GM18867 (cell line): ENCODE data around the gene OR1C1.
"Not testable (repeated sequence)": the region's sequence is repeated elsewhere in the genome, so short reads cannot be mapped to it uniquely, and the experiment has no call there.

Source experiments
- ATAC-seq: cut with Tn5 transposase; IDR thresholded peaks from one replicate; pipeline ENCODE4 v1.9.1; 2021; ENCODE audit warnings: mild to moderate bottlenecking, moderate library complexity; ENCODE audit not compliant: unreplicated experiment

OR1C1 gene

GRCh38 chr1:247760456-247760855 lies at the start of gene OR1C1:
TSS of gene OR1C1 (minus strand) at chr1:247760556. CDS start at chr1:247758406, 2,150 bp downstream.
- no peak for ATAC-seq

DNA sequence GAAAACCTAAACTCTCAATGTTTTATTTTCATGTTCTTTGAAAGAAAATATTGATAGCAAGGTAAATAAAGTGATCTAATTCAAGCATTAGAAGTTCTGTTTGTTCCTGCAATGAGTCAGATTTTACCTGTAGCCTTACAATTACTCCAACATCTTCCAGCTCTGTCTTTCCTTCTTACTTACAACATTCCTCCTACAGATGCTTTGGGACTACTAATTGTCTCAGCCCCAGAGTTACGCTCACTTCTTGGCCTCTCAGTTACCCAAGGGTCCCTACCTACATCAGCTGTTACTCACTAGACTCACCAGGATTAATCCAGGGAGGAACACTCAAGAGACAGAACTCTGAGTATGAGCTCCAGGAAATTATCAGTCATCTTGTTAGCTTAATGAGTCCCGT lies 37.2 kb upstream of the OR1C1 start:
- ATAC-seq, result no peak

DNA sequence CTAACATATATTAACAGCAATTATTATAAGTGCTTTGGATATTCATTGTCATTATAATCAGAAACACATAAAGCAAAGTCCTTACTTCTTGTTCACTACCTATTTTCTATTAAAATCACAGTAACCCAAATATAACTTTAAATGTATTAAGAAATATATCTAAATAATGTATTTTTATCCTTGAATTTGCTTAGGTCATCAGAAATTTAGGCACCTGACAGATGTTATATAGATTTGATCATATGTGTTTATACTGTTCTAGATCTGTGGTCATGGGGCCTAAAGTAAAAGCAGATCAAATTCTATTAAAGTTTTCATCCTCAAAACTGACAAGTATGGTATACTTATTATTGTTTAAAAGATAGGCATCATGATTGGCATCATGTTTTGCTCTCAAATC lies 9.2 kb upstream of the OR1C1 start:
- no peak for ATAC-seq

DNA sequence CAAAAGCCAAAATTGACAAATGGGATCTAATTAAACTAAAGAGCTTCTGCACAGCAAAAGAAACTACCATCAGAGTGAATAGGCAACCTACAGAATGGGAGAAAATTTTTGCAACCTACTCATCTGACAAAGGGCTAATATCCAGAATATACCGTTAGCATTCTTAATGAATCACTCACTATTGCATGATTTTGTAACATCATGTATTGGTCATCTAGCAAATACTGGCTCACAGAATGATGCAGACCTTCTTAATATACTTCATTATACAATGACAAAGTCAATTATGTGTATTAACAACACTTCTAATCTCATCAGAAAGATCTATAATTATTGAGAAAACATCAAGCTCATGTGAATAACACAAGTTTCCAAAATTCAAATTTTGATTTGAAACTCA lies 6.0 kb downstream of the OR1C1 start:
- ATAC-seq, result not testable (repeated sequence)

GRCh38 chr1:247749870-247750269 lies 10.5 kb downstream of the OR1C1 start:
- no peak for ATAC-seq

- no peak for ATAC-seq
These were observed 12.3 kb downstream of the OR1C1 start, which contains the start of gene OR14A2 for GRCh38 chr1:247748041-247748440. TSS of gene OR14A2 (minus strand) at chr1:247748141.

DNA sequence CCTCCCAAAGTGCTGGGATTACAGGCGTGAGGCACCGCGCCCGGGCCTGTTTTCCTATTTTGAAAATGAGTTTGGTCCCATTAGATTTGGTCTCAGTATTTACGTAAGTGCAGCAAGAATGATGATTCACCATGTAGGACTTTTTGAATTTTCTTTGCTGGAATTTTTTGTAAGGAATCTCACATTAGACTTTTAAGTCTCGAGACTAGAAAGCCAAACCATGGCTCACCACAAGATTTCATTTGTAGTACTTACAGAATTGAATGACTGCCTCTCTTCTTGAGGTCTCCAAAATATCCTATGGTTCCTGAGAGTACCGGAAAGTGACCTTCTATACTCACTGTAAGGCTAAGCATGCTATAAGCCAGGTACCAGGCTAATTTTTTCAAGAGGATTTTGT lies 12.7 kb downstream of the OR1C1 start:
- ATAC-seq, result no peak

DNA sequence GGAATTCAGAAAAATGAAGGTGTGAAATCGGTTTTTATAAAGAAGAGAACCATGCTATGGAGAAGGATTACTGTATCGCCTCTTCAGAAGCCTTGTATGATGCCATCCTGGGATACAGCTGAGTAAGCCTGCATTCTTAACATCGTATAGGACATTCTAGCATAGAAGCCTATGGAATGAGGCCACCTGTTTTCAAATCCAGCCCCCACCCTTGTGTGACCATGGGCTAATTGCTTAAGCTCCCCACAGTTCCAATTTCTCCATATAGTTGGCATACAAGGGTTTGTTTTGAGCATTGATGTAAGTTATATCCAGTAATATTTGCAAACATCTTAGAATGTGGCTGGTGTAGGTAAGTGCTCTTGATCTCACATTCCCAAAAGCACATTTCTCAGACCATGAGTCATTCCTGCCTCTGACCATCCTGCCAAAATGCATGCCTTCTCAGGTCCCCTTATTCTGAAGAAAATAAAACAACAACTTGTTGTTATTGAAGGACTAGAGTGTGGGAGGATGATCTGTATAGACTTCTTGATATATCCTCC lies 13.9 kb downstream of the OR1C1 start:
- no peak for ATAC-seq

GRCh38 chr1:247742215-247742760 lies 18.1 kb downstream of the OR1C1 start:
- not testable (repeated sequence) for ATAC-seq

- ATAC-seq, result no peak
These were observed 18.6 kb downstream of the OR1C1 start for GRCh38 chr1:247741756-247742155.

- ATAC-seq, result no peak
These were observed 19.6 kb downstream of the OR1C1 start for GRCh38 chr1:247740721-247741120.

GRCh38 chr1:247738315-247738714 lies 22.0 kb downstream of the OR1C1 start, which contains the start of gene OR14K1:
TSS of gene OR14K1 (plus strand) at chr1:247738615. CDS start at chr1:247738615, 0 bp downstream.
- ATAC-seq, result no peak

DNA sequence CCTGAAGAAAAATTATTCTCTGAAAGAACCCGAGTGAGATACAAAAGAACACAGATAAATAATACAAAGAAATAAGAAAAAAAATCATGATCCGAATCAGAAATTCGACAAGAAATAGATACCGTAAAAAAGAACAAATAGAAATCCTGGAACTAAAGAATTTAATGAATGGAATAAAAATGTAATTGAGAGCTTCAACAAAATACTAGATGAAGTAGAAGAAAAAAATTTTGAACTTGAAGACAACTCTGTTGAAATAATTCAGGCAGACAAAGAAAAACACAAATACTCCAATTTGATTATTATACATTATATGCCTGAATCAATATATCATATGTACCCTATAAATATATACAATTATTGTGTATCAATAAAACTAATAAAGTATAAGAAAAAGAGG lies 39.1 kb downstream of the OR1C1 start:
- ATAC-seq, result no peak

DNA sequence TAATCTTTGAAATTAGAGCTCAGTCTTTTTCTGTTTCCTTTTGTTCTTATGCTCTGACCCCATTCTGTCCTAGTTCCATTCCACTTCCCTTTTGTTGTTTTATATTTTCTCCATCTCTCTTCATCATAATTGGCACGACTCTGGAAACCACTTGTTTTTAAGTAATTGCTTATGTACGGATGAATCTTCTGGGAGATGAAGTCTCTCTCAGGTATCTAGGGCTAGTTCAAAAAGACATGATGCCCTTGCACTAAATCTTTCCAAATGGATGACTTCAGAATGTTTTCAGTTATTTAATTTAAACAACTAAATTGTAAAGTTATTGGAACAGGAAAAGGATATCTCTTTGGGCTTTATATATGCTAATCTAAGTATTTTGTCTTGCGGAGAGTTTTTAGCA lies 43.8 kb downstream of the OR1C1 start, which contains the start of gene OR6F1:
TSS of gene OR6F1 (minus strand) at position 101 of the 400 bp plus-strand sequence. CDS start 3,891 bp downstream, outside the sequence.
- ATAC-seq, result no peak

DNA sequence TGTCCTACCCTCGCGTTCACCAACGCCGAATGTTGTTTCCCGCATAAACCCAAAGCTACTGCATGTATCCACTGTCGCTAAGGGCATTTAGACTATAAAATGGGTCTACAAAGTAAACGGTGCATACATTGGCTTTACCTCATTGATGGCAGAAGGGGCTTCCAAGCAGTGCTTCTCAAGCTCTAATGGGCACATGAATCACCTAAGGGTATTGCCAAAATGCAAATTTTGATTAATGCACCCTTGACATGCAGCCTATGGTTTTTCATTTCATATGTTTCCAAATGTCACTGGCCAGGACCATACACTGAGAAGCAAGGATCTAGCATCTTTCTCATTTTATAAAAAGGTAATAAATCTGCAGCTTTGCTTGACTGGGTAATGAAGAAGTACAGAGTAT lies 46.6 kb downstream of the OR1C1 start:
- ATAC-seq, result no peak

DNA sequence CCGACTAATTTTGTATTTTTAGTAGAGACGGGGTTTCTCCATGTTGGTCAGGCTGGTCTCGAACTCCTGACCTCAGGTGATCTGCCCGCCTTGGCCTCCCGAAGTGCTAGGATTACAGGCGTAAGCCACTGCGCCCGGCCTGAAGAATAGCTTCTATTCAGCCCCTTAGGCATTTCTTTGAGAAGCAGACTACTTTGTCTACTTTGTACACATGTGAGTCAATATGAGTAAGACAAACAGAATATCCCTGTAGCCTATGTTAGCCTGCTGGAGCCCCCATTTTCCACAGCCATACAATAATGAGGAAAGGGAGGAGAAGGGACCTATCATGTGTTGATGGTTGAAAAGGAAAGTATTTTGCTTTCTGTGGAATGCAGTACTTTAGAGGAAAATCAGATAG lies 49.7 kb downstream of the OR1C1 start:
- not testable (repeated sequence) for ATAC-seq
